Measurements from ENCODE around the gene GUCA2A.
A peak's percentile ranks its signal among the peaks of the same experiment; 100 is the strongest.

The GUCA2A gene

GRCh38 chr1:42152907-42153600 is 11.5 kb downstream of the GUCA2A start, which contains the start of gene GUCA2B:
GUCA2B (plus strand) TSS chr1:42153410; CDS start chr1:42153451, 41 bp downstream.
- FAIRE-seq = no peak

DNA sequence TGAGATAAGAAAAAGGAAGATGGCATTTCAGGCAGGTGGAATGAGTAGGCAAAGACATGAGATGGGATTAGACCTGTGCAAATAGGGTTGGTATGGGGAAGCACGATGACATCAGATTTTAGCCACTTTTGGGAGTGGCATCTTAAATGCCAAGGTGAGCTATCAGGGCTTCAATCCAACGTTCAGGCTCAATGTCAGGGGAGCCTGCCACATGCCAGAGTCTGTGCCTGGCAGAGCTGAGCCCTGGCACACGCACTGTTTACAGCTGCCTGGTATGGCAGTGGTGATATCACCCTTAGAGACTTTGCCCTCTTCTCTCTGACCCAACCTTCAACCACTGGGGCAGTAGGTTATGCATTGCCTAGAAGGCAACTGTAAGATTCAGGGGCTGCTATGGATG is 12.4 kb downstream of the GUCA2A start:
- no peak for FAIRE-seq

GRCh38 chr1:42150651-42151050 is 13.9 kb downstream of the GUCA2A start:
- no peak for FAIRE-seq

DNA sequence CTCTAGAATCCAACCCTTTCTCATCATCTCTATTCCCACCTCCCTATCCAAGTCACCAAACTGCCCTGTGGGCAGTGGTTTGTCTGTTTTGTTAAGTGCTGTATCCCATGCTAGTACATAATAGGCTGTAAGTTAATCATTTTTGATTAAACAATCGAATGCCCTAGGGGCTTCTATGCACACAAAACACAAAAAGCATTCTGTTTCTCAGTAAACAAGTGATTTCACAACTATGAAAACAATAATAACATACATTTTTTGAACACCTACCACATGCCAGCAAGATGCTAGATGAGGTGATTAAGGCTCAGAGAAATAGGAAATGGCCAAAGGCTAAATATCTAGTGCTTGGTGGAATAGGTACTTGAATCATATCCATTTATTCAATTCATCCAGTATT is 16.4 kb downstream of the GUCA2A start:
- FAIRE-seq = no peak

- peak; percentile 84 for FAIRE-seq
Observed at GRCh38 chr1:42146626-42147320, 17.8 kb downstream of the GUCA2A start.

DNA sequence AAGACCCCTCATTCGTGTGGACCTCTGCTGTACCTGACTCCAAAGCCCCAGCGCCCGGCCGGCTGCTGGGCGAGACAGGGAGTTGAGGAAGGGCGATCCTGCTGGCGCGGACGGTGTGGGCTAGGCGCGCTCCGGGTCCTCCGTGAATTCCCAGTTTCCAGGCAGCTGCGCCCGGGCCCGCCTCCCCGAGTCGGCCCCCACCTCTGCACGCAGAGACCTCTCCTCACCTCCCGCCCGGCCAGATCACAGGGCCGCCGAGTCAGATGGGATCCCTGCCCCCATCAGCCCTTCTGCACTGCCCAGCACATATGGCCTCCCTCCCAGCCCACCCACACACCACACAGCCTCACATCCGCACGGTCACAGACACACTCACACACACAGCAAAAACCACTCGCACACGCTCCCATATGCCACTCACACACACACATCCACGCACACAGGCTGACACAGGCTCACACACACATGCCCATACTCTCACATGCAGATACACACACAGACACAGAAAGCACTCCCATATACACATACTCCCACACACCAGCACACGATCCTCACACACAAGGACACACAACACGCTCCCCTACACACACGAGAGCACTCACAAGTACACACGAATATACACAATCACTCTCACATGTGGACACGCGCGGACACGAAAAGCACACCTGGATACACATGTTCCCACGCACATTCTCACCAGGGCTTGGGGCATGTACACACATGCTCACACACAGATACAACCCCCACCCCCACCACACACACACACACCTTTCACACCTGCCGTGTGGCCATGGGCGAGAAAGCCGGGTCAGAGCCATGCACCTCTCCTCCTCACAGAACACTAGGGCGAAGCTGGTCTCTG is 18.6 kb downstream of the GUCA2A start:
- no peak for FAIRE-seq

GRCh38 chr1:42145389-42145716 is 19.2 kb downstream of the GUCA2A start:
- no peak for FAIRE-seq

DNA sequence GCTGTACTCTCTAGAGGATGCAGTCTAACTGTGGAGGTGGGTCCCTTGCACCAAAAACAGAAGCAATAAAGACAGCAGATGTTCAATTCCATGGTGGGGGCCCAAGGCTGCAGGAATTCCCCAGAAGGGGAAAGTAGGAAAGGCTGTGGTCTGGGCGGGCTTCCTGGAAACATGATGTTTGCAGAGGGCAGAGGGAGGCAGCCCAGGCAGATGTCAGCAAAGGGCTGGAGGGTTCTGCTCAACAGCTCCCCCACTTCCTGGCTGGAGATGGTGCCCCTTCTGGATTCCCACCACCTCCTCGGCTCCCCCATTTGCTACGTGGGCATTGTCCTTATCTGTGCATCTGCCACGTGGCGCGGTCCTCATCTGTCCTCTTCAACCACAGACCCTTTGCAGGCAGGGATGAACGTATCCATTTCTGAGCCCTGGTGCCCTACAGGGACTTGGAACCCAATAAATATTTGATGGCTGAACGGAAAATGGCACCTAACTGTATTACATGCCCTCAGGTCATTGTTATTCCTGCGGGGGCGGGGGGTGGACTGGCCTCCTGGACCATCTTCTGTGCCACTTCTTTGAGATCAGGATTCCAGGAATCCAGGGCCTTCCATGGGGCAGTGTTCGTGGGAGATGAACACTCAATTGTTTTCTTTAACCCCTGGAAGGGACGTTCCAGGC is 19.7 kb downstream of the GUCA2A start:
- FAIRE-seq = no peak

DNA sequence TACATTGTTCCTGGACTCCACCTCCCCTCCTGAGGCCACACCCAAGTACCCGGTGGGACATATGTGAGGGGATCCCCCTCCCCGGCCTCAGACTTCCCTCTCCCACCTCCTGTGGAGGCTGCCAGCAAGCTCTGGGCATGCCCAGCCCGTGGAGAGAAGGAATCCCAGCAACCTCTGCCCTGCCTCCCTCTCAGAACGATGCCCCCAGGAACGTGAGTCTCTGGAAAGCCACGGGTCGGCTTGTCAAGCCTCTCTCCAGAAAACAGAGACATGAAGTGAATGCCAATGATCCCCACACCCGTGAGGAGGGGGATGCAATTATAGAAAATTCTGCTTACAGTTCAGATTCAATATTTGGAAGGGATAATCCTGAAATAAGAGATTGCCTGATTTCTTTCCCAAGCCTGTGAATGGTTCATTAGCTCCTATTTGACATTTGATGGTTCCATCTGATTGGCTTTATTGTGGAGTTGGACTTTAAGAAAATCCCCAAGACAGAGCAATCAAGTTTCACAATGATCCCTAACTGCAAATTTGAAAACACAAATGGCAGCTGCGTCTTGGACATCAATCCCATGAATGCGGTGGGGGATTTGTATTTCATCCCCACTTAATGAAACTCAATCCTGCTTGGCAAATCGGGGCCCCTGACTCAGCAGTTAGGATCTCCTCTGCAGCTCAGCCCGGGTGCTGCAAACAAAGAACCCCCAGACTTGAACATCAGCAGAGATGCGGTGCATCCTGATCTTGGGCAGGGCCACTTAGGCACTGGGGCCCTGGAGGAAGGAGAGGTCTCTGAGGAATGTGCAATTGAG is 20.4 kb downstream of the GUCA2A start:
- no peak for FAIRE-seq

- FAIRE-seq = no peak
Observed at GRCh38 chr1:42142894-42143675, 21.5 kb downstream of the GUCA2A start.

GRCh38 chr1:42141978-42142377 is 22.6 kb downstream of the GUCA2A start:
- no peak for FAIRE-seq

GRCh38 chr1:42140191-42140590 is 24.4 kb downstream of the GUCA2A start:
- FAIRE-seq = no peak

DNA sequence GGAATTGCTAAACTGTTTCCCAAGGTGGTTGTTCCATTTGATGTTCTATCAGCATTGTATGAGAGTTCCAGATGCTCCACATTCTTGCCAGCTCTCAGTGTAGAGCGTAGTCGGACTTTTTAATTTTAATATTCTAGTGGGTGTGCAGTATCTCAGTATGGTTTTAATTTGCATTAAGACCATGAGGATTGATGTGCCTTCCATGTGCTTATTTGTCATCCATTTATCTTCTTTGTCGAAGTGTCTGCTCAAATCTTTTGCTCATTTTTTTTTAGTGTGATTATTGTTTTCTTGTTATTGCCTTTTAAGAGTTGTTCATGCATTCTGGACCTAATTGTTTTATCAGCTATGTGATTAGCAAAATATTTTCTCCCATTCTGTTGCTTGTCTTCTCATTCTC is 25.1 kb downstream of the GUCA2A start:
- no peak for FAIRE-seq

DNA sequence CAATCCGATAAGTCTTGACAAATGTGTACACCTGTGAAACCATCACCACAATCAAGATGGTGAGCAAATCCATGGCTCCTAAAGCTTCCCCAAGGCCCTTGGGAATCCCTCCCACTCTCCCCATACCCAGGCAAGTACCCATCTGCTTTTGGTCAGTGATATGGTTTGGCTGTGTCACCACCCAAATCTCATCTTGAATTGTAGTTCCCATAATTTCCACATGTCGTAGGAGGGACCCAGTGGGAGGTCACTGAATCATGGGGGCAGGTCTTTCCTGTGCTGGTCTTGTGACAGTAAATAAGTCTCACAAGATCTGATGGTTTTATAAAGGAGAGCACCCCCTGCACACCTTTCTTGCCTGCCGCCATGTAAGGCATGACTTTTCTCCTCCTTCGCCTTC is 26.0 kb downstream of the GUCA2A start:
- no peak for FAIRE-seq

DNA sequence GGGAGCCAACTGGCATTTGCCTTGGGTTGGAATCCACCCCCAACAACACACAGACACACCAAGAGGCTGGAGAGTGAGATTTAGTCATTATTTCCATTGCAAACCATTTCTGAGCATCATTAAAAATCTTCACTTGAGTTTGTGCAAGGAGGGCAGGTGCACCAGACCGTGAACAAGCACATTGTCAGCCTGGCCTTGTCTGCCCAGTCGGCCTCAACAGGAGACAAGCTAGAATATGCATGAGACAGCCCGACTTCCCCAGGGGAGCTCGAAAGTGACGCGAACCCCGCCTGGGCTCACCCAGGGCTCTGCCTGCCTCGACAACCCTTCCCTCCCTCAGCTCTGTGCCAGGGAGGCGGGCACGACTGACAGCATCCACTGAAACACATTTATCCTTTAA is 26.8 kb downstream of the GUCA2A start:
- FAIRE-seq = no peak

DNA sequence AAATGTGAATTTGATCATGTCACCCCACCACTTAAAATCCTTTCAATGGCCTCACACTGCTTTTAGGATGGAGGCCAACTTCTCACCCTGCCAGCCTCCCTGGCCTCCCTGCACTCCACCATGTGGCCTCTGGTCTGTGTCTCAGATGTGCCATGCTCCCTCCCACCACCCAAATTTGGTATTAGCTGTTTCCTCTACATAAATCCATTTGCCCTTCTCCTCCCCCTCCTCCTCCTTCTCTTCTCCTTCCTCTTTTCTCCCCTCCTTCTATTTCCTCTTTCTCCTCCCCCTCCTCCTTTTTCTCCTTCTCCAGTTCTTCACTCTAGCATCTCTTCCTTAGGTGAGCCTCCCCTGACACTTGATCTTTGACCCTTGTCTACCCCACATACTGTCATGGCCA is 28.1 kb downstream of the GUCA2A start:
- no peak for FAIRE-seq

DNA sequence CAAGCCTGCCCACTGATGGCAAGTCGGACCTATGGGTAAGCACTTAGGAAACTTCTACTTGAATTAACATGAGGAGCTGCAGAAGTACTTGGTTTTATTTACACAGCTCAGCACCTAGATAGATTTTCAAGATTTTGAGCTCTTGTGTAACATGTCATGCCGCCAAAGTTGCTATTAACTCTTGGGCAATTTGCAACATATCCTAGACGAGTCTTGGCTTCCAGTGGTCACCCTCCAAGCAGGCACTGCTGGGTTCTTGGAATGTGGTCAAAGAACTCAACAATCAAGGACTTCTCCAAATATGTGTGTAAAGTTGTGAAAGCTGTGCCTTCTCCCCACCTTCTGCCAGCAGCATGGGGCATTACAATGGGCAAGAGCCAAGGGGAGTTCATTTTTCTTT is 29.1 kb downstream of the GUCA2A start:
- no peak for FAIRE-seq

- FAIRE-seq = no peak
Observed at GRCh38 chr1:42133809-42134526, 30.6 kb downstream of the GUCA2A start.

GRCh38 chr1:42133390-42133789 is 31.2 kb downstream of the GUCA2A start:
- no peak for FAIRE-seq

DNA sequence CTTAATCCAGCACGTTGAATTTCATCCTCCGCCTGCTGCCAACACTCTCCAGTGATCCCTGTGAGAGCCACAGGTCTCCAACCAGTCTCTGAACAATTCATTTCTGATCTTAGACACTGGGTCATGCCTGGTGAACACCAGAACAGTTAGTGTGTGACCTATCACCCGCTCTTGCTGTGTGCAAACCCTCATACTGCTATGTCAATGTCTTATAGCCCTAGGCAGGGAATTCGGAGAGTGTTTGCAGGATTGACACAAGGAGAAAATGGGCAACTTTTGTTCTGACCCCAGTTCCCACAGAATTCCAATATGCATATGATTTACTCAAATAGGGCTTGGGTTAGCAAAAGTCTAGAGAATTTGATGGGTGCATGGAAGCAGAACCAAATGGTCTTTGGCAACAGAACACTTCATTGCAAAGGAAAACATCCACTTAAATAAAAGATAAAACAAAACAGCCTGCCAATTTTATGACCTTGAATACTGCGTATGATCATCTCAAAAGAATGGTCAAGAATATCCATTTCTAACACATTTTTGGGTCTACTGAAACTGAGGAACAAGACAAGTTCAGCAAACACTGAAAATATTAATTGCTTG is 34.4 kb downstream of the GUCA2A start:
- no peak for FAIRE-seq
